RWPE2 (cell line): ENCODE measurements around the gene INF2.
A peak's percentile ranks its signal among the peaks of the same experiment; 100 is the strongest.

ENCODE experiments used
- ATAC-seq: fragments of 200-7000 bp; cut with Tn5 transposase; 3 replicates; pipeline ENCODE4 v1.9.1; 2021; ENCODE audit warnings: low read depth
- DNase-seq: peaks from one replicate; pipeline ENCODE4 v3.0.0-alpha.2; 2020; ENCODE audit warnings: low spot score
- H3K27ac ChIP-seq: fragments of 450-650 bp; 2 replicates; pipeline ENCODE4 v1.5.1; 2017; ENCODE audit warnings: mild to moderate bottlenecking; ENCODE audit not compliant: poor library complexity, severe bottlenecking
- H3K27me3 ChIP-seq: fragments of 250-450 bp; sonication (Bioruptor Pico); 2 replicates; pipeline ENCODE4 v1.5.1; 2021; ENCODE audit warnings: mild to moderate bottlenecking, moderate library complexity; ENCODE audit not compliant: insufficient read depth, poor library complexity, severe bottlenecking
- H3K36me3 ChIP-seq: fragments of 250-450 bp; sonication (Bioruptor Pico); 2 replicates; pipeline ENCODE4 v1.5.1; 2020; ENCODE audit warnings: low read depth, mild to moderate bottlenecking, moderate library complexity
- H3K4me1 ChIP-seq: fragments of 250-450 bp; sonication (Bioruptor Pico); 2 replicates; pipeline ENCODE4 v1.5.1; 2021; ENCODE audit warnings: mild to moderate bottlenecking, moderate library complexity; ENCODE audit not compliant: insufficient read depth, poor library complexity, severe bottlenecking
- H3K4me3 ChIP-seq: fragments of 250-450 bp; sonication (Bioruptor Pico); 2 replicates; pipeline ENCODE4 v1.5.1; 2021; ENCODE audit warnings: mild to moderate bottlenecking, moderate library complexity; ENCODE audit not compliant: severe bottlenecking
- H3K9me3 ChIP-seq: fragments of 250-450 bp; sonication (Bioruptor Pico); 2 replicates; pipeline ENCODE4 v1.5.1; 2021; ENCODE audit warnings: mild to moderate bottlenecking, moderate library complexity; ENCODE audit not compliant: severe bottlenecking
- CTCF ChIP-seq: fragments of 450-650 bp; IDR thresholded peaks from one replicate; pipeline ENCODE4 v1.5.1; 2017; ENCODE audit warnings: mild to moderate bottlenecking, moderate library complexity; ENCODE audit not compliant: poor library complexity, severe bottlenecking

Gene INF2

GRCh38 chr14:104680806-104681688 is 8.4 kb upstream of the INF2 start:
- H3K36me3 ChIP-seq = no peaks in the 10 kb centered on the region
- peak overlapping the region; percentile 16 for H3K4me3 ChIP-seq
- ATAC-seq (peak; percentile 55), DNase-seq (no peak)
- H3K9me3 ChIP-seq = no peaks in the 10 kb centered on the region
- H3K27ac ChIP-seq = peak overlapping the region; percentile 97
- H3K27me3 ChIP-seq = no peaks in the 10 kb centered on the region
- TF ChIP-seq CTCF = peak; percentile 6
- peaks cover 52% of the 10 kb centered on the region for H3K4me1 ChIP-seq

GRCh38 chr14:104681689-104682074 is 7.7 kb upstream of the INF2 start:
- DNase-seq = peak; percentile 96
- H3K4me1 ChIP-seq = peaks cover 52% of the 10 kb centered on the region
- H3K9me3 ChIP-seq = no peaks in the 10 kb centered on the region
- peak overlapping the region; percentile 16 for H3K4me3 ChIP-seq
- H3K36me3 ChIP-seq = no peaks in the 10 kb centered on the region
- peak; percentile 23 for TF ChIP-seq CTCF
- peak; percentile 63 for ATAC-seq
- H3K27me3 ChIP-seq = no peaks in the 10 kb centered on the region
- H3K27ac ChIP-seq = peak overlapping the region; percentile 97

GRCh38 chr14:104682107-104682593 is 7.3 kb upstream of the INF2 start:
- H3K9me3 ChIP-seq = no peaks in the 10 kb centered on the region
- H3K27me3 ChIP-seq = no peaks in the 10 kb centered on the region
- peaks cover 57% of the 10 kb centered on the region for H3K4me1 ChIP-seq
- peak overlapping the region; percentile 16 for H3K4me3 ChIP-seq
- no peaks in the 10 kb centered on the region for H3K36me3 ChIP-seq
- peak overlapping the region; percentile 97 for H3K27ac ChIP-seq
- DNase-seq (no peak), ATAC-seq (peak; percentile 30)
- TF ChIP-seq CTCF = peak; percentile 17

- TF ChIP-seq CTCF = no peak
- H3K4me1 ChIP-seq = peaks cover 60% of the 10 kb centered on the region
These were observed 5.6 kb upstream of the INF2 start for GRCh38 chr14:104683653-104684448.

More at GRCh38 chr14:104683653-104684448, 5.6 kb upstream of the INF2 start:
- Histone ChIP-seq H3K4me3 (no peak overlapping the region), H3K9me3 (no peaks in the 10 kb centered on the region), H3K36me3 (no peaks in the 10 kb centered on the region), H3K27me3 (no peaks in the 10 kb centered on the region), H3K27ac (peak overlapping the region; percentile 97)
- ATAC-seq (no peak), DNase-seq (no peak)
